HCT116 (cell line): ENCODE measurements around the gene TSPEAR. TPM values are rescaled to one million over a fixed set of nuclear protein-coding genes. Genes with fewer than 3 reads are reported as not detected.

Source experiments
- ATAC-seq: fragments of 200-7000 bp; cut with Tn5 transposase; 2 replicates; pipeline ENCODE4 v1.9.1; 2020; ENCODE audit warnings: mild to moderate bottlenecking, moderate library complexity
- BruUV-seq: library from RNA; stranded (reverse); fragments of 400-500 nt; replicated peaks from 2 replicates; lab custom pipeline; 2021; lab: Mats Ljungman, UMichigan
- CTCF ChIA-PET: fragments of 300-600 bp; sonication (Branson Sonifier 250); formaldehyde crosslinking; loops from one replicate; lab custom pipeline; 2021; ENCODE audit warnings: antibody characterized with exemption; lab: Charles Lee
- POLR2A ChIA-PET: fragments of 300-600, 350-600 bp; sonication (Branson Sonifier 250); formaldehyde crosslinking; loops from one replicate; lab custom pipeline; 2021; ENCODE audit warnings: antibody characterized with exemption; lab: Charles Lee
- RAD21 ChIA-PET, 2 experiments: fragments of 300-600 bp; sonication (Branson Sonifier 250); formaldehyde crosslinking; loops; one replicate each; lab custom pipeline; 2023; ENCODE audit warnings: low total read pairs in 2 of 2; ENCODE audit not compliant: uncharacterized antibody in 2 of 2, unreplicated experiment in 2 of 2, low non-redundant PET in 1 of 2; lab: Charles Lee
- DNase-seq: peaks from one replicate; pipeline ENCODE4 v3.0.0-alpha.2; 2010; ENCODE audit warnings: low read depth, low spot score
- H2AFZ ChIP-seq: fragments of 200-600 bp; shearing (Covaris generic), sonication (generic); 2 replicates; pipeline ENCODE4 v1.6.1; 2017; ENCODE audit warnings: low read depth, mixed run types, mixed read lengths, antibody characterized with exemption, low read length; ENCODE audit not compliant: poor library complexity, severe bottlenecking
- H3K27ac ChIP-seq: 2 replicates; pipeline ENCODE4 v1.5.1; 2012; ENCODE audit warnings: low read depth, low read length
- H3K27me3 ChIP-seq: fragments of 200-600 bp; sonication (generic); 2 replicates; pipeline ENCODE4 v1.6.1; 2016; ENCODE audit warnings: mixed run types, low read length, mixed read lengths; ENCODE audit not compliant: insufficient read depth
- H3K36me3 ChIP-seq, 2 experiments: fragments of 200-500 bp in 1 of 2; fragments of 200-600 bp in 1 of 2; sonication (Bioruptor generic) in 1 of 2; sonication (generic) in 1 of 2; 2 replicates each; pipeline versions ENCODE4 v1.5.1 to v1.6.1; 2014 to 2016; ENCODE audit warnings: low read length in 2 of 2, inconsistent platforms in 1 of 2, mixed read lengths in 1 of 2, mixed run types in 1 of 2; ENCODE audit not compliant: insufficient read depth in 2 of 2, control insufficient read depth in 1 of 2
- H3K4me1 ChIP-seq, 2 experiments: fragments of 200-600 bp in 1 of 2; sonication (generic) in 1 of 2; 2 replicates each; pipeline versions ENCODE4 v1.5.1 to v1.6.1; 2012 to 2017; ENCODE audit warnings: low read length in 2 of 2, inconsistent platforms in 1 of 2, mild to moderate bottlenecking in 1 of 2, mixed read lengths in 1 of 2, mixed run types in 1 of 2, moderate library complexity in 1 of 2; ENCODE audit not compliant: insufficient read depth in 2 of 2, control insufficient read depth in 1 of 2
- H3K4me2 ChIP-seq: fragments of 200-600 bp; sonication (generic); 2 replicates; pipeline ENCODE4 v1.6.1; 2017; ENCODE audit warnings: mixed run types, low read length, mixed read lengths
- H3K4me3 ChIP-seq, 2 experiments: fragments of 200-600 bp in 1 of 2; sonication (generic) in 1 of 2; replicated peaks in 1 of 2; 2 replicates each; pipeline ENCODE4 v1.5.1; 2011 to 2016; ENCODE audit warnings: low read length in 2 of 2, control low read depth in 1 of 2, low read depth in 1 of 2, mild to moderate bottlenecking in 1 of 2, mixed read lengths in 1 of 2, mixed run types in 1 of 2
- H3K79me2 ChIP-seq: fragments of 200-600 bp; sonication (generic); 2 replicates; pipeline ENCODE4 v1.6.1; 2017; ENCODE audit warnings: mild to moderate bottlenecking, mixed run types, low read length, moderate library complexity, mixed read lengths; ENCODE audit not compliant: insufficient read depth
- H3K9ac ChIP-seq: fragments of 200-600 bp; sonication (generic); 2 replicates; pipeline ENCODE4 v1.6.1; 2016; ENCODE audit warnings: low read length, mixed read lengths
- H3K9me2 ChIP-seq: fragments of 200-600 bp; sonication (generic), shearing (Covaris generic); 2 replicates; pipeline ENCODE4 v1.6.1; 2017; ENCODE audit warnings: mixed run types, mild to moderate bottlenecking, moderate library complexity; ENCODE audit not compliant: insufficient read depth
- H3K9me3 ChIP-seq, 2 experiments: fragments of 200-500 bp in 1 of 2; fragments of 200-600 bp in 1 of 2; sonication (Bioruptor generic) in 1 of 2; sonication (generic) in 1 of 2; 2 replicates each; pipeline ENCODE4 v1.6.1; 2014 to 2017; ENCODE audit warnings: low read length in 2 of 2, mixed read lengths in 2 of 2, inconsistent platforms in 1 of 2, low read depth in 1 of 2, mild to moderate bottlenecking in 1 of 2, mixed run types in 1 of 2, moderate library complexity in 1 of 2; ENCODE audit not compliant: control insufficient read depth in 1 of 2, insufficient read depth in 1 of 2
- H4K20me1 ChIP-seq: fragments of 200-600 bp; sonication (generic), shearing (Covaris generic); 2 replicates; pipeline ENCODE4 v1.6.1; 2017; ENCODE audit warnings: mixed run types, mild to moderate bottlenecking, moderate library complexity; ENCODE audit not compliant: insufficient read depth
- ELF1 ChIP-seq: IDR thresholded peaks from 2 replicates; pipeline ENCODE4 v1.6.1; 2012; ENCODE audit warnings: low read depth, borderline replicate concordance
- EZH2 ChIP-seq: fragments of 200-600 bp; sonication (generic); IDR thresholded peaks from 2 replicates; pipeline ENCODE4 v1.6.1; 2017; ENCODE audit warnings: antibody characterized with exemption, mixed run types
- JUND ChIP-seq: IDR thresholded peaks from 2 replicates; pipeline ENCODE4 v1.6.1; 2012
- YY1 ChIP-seq: IDR thresholded peaks from 2 replicates; pipeline ENCODE4 v1.6.1; 2011; ENCODE audit warnings: low read length, low read depth, moderate library complexity, mild to moderate bottlenecking; ENCODE audit not compliant: insufficient replicate concordance; ENCODE audit errors: extremely low read depth
- intact Hi-C: fragments of 100-400 bp; cut with micrococcal nuclease; formaldehyde crosslinking; loops from 2 replicates; pipeline ENCODE4 v1.10.0; 2022
- total RNA-seq: library from RNA; stranded (reverse); gene quantifications from one replicate; pipeline ENCODE4 v1.2.1, GENCODE V29; 2021; ENCODE audit not compliant: unreplicated experiment
- TF ChIP-seq, protein P1 (sequence below): IDR thresholded peaks from 2 replicates; pipeline ENCODE4 v1.6.1; 2012
- TF ChIP-seq, protein P2 (sequence below): IDR thresholded peaks from 2 replicates; pipeline ENCODE4 v1.6.1; 2012; ENCODE audit warnings: low read depth

TSPEAR gene
- total RNA-seq, 1 experiment from 2014 or later = not detected

GRCh38 chr21:44526096-44526997, 185.0 kb downstream of the TSPEAR start:
- no peaks in the 10 kb centered on the region for H3K79me2 ChIP-seq
- no peak overlapping the region for H3K4me3 ChIP-seq
- no peaks in the 10 kb centered on the region for H3K27me3 ChIP-seq
- no peaks in the 10 kb centered on the region for H4K20me1 ChIP-seq
- POLR2A ChIA-PET = no interaction called here
- no peak overlapping the region for H2AFZ ChIP-seq
- H3K4me1 ChIP-seq = no peaks in the 10 kb centered on the region
- no peaks in the 10 kb centered on the region for H3K9me2 ChIP-seq
- no peak overlapping the region for H3K4me2 ChIP-seq
- peaks cover 4 to 17% of the 10 kb centered on the region in 2 experiments; a peak in 1 of 4 replicates for H3K9me3 ChIP-seq
- intact Hi-C loops = no loop called here
- CTCF ChIA-PET = no interaction called here
- ATAC-seq (no peak), DNase-seq (no peak)
- H3K36me3 ChIP-seq = no peaks in the 10 kb centered on the region
- H3K27ac ChIP-seq = no peak overlapping the region
- RAD21 ChIA-PET = no interaction called here
- BruUV-seq = no TSS peak
- no peak overlapping the region for H3K9ac ChIP-seq
- TF ChIP-seq JUND (no peak), EZH2 (no peak), YY1 (no peak), ELF1 (no peak)
- TF ChIP-seq, protein P1, sequence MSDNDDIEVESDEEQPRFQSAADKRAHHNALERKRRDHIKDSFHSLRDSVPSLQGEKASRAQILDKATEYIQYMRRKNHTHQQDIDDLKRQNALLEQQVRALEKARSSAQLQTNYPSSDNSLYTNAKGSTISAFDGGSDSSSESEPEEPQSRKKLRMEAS = no peak
- TF ChIP-seq, protein P2, sequence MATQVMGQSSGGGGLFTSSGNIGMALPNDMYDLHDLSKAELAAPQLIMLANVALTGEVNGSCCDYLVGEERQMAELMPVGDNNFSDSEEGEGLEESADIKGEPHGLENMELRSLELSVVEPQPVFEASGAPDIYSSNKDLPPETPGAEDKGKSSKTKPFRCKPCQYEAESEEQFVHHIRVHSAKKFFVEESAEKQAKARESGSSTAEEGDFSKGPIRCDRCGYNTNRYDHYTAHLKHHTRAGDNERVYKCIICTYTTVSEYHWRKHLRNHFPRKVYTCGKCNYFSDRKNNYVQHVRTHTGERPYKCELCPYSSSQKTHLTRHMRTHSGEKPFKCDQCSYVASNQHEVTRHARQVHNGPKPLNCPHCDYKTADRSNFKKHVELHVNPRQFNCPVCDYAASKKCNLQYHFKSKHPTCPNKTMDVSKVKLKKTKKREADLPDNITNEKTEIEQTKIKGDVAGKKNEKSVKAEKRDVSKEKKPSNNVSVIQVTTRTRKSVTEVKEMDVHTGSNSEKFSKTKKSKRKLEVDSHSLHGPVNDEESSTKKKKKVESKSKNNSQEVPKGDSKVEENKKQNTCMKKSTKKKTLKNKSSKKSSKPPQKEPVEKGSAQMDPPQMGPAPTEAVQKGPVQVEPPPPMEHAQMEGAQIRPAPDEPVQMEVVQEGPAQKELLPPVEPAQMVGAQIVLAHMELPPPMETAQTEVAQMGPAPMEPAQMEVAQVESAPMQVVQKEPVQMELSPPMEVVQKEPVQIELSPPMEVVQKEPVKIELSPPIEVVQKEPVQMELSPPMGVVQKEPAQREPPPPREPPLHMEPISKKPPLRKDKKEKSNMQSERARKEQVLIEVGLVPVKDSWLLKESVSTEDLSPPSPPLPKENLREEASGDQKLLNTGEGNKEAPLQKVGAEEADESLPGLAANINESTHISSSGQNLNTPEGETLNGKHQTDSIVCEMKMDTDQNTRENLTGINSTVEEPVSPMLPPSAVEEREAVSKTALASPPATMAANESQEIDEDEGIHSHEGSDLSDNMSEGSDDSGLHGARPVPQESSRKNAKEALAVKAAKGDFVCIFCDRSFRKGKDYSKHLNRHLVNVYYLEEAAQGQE = no peak
